Skin epidermis (tissue), 12 donors: ENCODE data around the gene AAK1.
"Not testable (repeated sequence)": the region's sequence is repeated elsewhere in the genome, so short reads cannot be mapped to it uniquely, and the experiment has no call there.

ENCODE experiments used
- H3K27ac ChIP-seq, 21 experiments: fragments of 200-600 bp; sonication (generic) in 11 of 21; one replicate each; pipeline ENCODE4 v1.5.0; 2020; ENCODE audit warnings: mild to moderate bottlenecking in 3 of 21, inconsistent platforms in 2 of 21, moderate library complexity in 2 of 21
- H3K4me3 ChIP-seq, 7 experiments: fragments of 200-600 bp; sonication (generic) in 2 of 7; one replicate each; pipeline ENCODE4 v1.5.0; 2020; ENCODE audit warnings: inconsistent platforms in 2 of 7, mild to moderate bottlenecking in 2 of 7, moderate library complexity in 1 of 7

AAK1 gene

GRCh38 chr2:69554568-69554967, 89.0 kb downstream of the AAK1 start:
- no peak overlapping the region for H3K4me3 ChIP-seq
- peak overlapping the region in 15 of 21 experiments; percentile 2 to 55 (median 34) for H3K27ac ChIP-seq

- Histone ChIP-seq H3K4me3 (no peak overlapping the region), H3K27ac (no peak overlapping the region)
Measured at GRCh38 chr2:69553991-69554390, 89.5 kb downstream of the AAK1 start.

GRCh38 chr2:69550511-69550910, 93.0 kb downstream of the AAK1 start:
- not testable (repeated sequence) for H3K4me3 ChIP-seq, H3K27ac ChIP-seq

- Histone ChIP-seq H3K27ac (no peak overlapping the region), H3K4me3 (no peak overlapping the region)
Measured at GRCh38 chr2:69549421-69549820, 94.1 kb downstream of the AAK1 start.

GRCh38 chr2:69547984-69548715, 95.4 kb downstream of the AAK1 start:
- Histone ChIP-seq H3K4me3 (no peak overlapping the region), H3K27ac (peak overlapping the region in 1 of 21 experiments; percentile 35)

- no peak overlapping the region for H3K27ac ChIP-seq
- no peak overlapping the region for H3K4me3 ChIP-seq
Measured at GRCh38 chr2:69546646-69547045, 96.9 kb downstream of the AAK1 start.

- Histone ChIP-seq H3K4me3 (no peak overlapping the region), H3K27ac (peak overlapping the region in 2 of 21 experiments; percentile 8 to 24)
Measured at GRCh38 chr2:69545477-69545932, 98.0 kb downstream of the AAK1 start.

- Histone ChIP-seq H3K4me3 (no peak overlapping the region), H3K27ac (peak overlapping the region in 1 of 21 experiments; percentile 51)
Measured at GRCh38 chr2:69544951-69545350, 98.6 kb downstream of the AAK1 start.

- no peak overlapping the region for H3K27ac ChIP-seq
Measured at GRCh38 chr2:69539549-69539908, 104.0 kb downstream of the AAK1 start.

GRCh38 chr2:69538872-69539548, 104.5 kb downstream of the AAK1 start:
- H3K4me3 ChIP-seq = no peak overlapping the region
- H3K27ac ChIP-seq = no peak overlapping the region

More at GRCh38 chr2:69539549-69539908, 104.0 kb downstream of the AAK1 start:
- H3K4me3 ChIP-seq = no peak overlapping the region

GRCh38 chr2:69538249-69538648, 105.3 kb downstream of the AAK1 start:
- Histone ChIP-seq H3K4me3 (no peak overlapping the region), H3K27ac (no peak overlapping the region)

- H3K27ac ChIP-seq = peak overlapping the region in 3 of 21 experiments; percentile 1 to 57 (median 9)
- H3K4me3 ChIP-seq = no peak overlapping the region
Measured at GRCh38 chr2:69535817-69536241, 107.7 kb downstream of the AAK1 start.

- H3K4me3 ChIP-seq = no peak overlapping the region
- H3K27ac ChIP-seq = no peak overlapping the region
Measured at GRCh38 chr2:69531186-69531585, 112.4 kb downstream of the AAK1 start.

- no peak overlapping the region for H3K4me3 ChIP-seq
- H3K27ac ChIP-seq = no peak overlapping the region
Measured at GRCh38 chr2:69529480-69529879, 114.1 kb downstream of the AAK1 start.

GRCh38 chr2:69525261-69525660, 118.3 kb downstream of the AAK1 start:
- no peak overlapping the region for H3K4me3 ChIP-seq
- no peak overlapping the region for H3K27ac ChIP-seq

GRCh38 chr2:69524799-69525198, 118.7 kb downstream of the AAK1 start:
- H3K4me3 ChIP-seq = no peak overlapping the region
- no peak overlapping the region for H3K27ac ChIP-seq

- no peak overlapping the region for H3K27ac ChIP-seq
- no peak overlapping the region for H3K4me3 ChIP-seq
Measured at GRCh38 chr2:69521747-69522146, 121.8 kb downstream of the AAK1 start.

GRCh38 chr2:69518841-69519240, 124.7 kb downstream of the AAK1 start:
- Histone ChIP-seq H3K4me3 (no peak overlapping the region), H3K27ac (no peak overlapping the region)

GRCh38 chr2:69517410-69517809, 126.1 kb downstream of the AAK1 start:
- no peak overlapping the region for H3K4me3 ChIP-seq
- no peak overlapping the region for H3K27ac ChIP-seq

- Histone ChIP-seq H3K27ac (no peak overlapping the region), H3K4me3 (no peak overlapping the region)
Measured at GRCh38 chr2:69514819-69515218, 128.7 kb downstream of the AAK1 start.

- H3K4me3 ChIP-seq = no peak overlapping the region
- no peak overlapping the region for H3K27ac ChIP-seq
Measured at GRCh38 chr2:69514406-69514805, 129.1 kb downstream of the AAK1 start.
